DMS53 treated with DMSO at 0.1 percent for 48 hours (cell line): ENCODE measurements around the gene AUTS2.
"Not testable (repeated sequence)": the region's sequence is repeated elsewhere in the genome, so short reads cannot be mapped to it uniquely, and the experiment has no call there.

Experiments used
- DNase-seq: peaks from one replicate; lab custom pipeline; 2025; ENCODE audit not compliant: unreplicated experiment; lab: John Stamatoyannopoulos, UW

AUTS2 gene

GRCh38 chr7:70275570-70275969 is 677.3 kb downstream of the AUTS2 start:
- not testable (repeated sequence) for DNase-seq

GRCh38 chr7:70285187-70285586 is 686.9 kb downstream of the AUTS2 start:
- DNase-seq: no peak

- no peak for DNase-seq
These were observed 687.6 kb downstream of the AUTS2 start for GRCh38 chr7:70285854-70286253.

- DNase-seq: no peak
These were observed 690.6 kb downstream of the AUTS2 start for GRCh38 chr7:70288781-70289456.

- DNase-seq: no peak
These were observed 694.4 kb downstream of the AUTS2 start for GRCh38 chr7:70292716-70293115.

GRCh38 chr7:70294211-70294911 is 696.1 kb downstream of the AUTS2 start:
- DNase-seq: no peak

- no peak for DNase-seq
These were observed 700.7 kb downstream of the AUTS2 start for GRCh38 chr7:70298780-70299471.

GRCh38 chr7:70299472-70299807 is 701.2 kb downstream of the AUTS2 start:
- DNase-seq: no peak

- DNase-seq: no peak
These were observed 703.5 kb downstream of the AUTS2 start for GRCh38 chr7:70301673-70302185.

- no peak for DNase-seq
These were observed 705.0 kb downstream of the AUTS2 start for GRCh38 chr7:70303309-70303708.

GRCh38 chr7:70303780-70304179 is 705.5 kb downstream of the AUTS2 start:
- DNase-seq: no peak

GRCh38 chr7:70306173-70306572 is 707.9 kb downstream of the AUTS2 start:
- no peak for DNase-seq

GRCh38 chr7:70307544-70308106 is 709.4 kb downstream of the AUTS2 start:
- DNase-seq: no peak

GRCh38 chr7:70312336-70312735 is 714.1 kb downstream of the AUTS2 start:
- no peak for DNase-seq

- DNase-seq: no peak
These were observed 715.0 kb downstream of the AUTS2 start for GRCh38 chr7:70313271-70313670.

GRCh38 chr7:70313687-70314086 is 715.4 kb downstream of the AUTS2 start:
- no peak for DNase-seq

GRCh38 chr7:70314221-70314620 is 715.9 kb downstream of the AUTS2 start:
- no peak for DNase-seq

GRCh38 chr7:70316745-70317144 is 718.5 kb downstream of the AUTS2 start:
- DNase-seq: no peak

GRCh38 chr7:70317356-70317755 is 719.1 kb downstream of the AUTS2 start:
- DNase-seq: no peak

GRCh38 chr7:70318511-70318910 is 720.2 kb downstream of the AUTS2 start:
- DNase-seq: no peak

GRCh38 chr7:70319057-70319456 is 720.8 kb downstream of the AUTS2 start:
- DNase-seq: no peak
